ENCODE data around the gene GRAMD1A. TPM values are rescaled to one million over a fixed set of nuclear protein-coding genes. Genes with fewer than 3 reads are reported as not detected.

GRAMD1A gene
- total and polyA plus RNA-seq, 9 of the 15 experiments (the other 6 are each of a cell fraction or from before 2014, with no cell fraction given): 1.4 to 63.8 (median 38.5) TPM

DNA sequence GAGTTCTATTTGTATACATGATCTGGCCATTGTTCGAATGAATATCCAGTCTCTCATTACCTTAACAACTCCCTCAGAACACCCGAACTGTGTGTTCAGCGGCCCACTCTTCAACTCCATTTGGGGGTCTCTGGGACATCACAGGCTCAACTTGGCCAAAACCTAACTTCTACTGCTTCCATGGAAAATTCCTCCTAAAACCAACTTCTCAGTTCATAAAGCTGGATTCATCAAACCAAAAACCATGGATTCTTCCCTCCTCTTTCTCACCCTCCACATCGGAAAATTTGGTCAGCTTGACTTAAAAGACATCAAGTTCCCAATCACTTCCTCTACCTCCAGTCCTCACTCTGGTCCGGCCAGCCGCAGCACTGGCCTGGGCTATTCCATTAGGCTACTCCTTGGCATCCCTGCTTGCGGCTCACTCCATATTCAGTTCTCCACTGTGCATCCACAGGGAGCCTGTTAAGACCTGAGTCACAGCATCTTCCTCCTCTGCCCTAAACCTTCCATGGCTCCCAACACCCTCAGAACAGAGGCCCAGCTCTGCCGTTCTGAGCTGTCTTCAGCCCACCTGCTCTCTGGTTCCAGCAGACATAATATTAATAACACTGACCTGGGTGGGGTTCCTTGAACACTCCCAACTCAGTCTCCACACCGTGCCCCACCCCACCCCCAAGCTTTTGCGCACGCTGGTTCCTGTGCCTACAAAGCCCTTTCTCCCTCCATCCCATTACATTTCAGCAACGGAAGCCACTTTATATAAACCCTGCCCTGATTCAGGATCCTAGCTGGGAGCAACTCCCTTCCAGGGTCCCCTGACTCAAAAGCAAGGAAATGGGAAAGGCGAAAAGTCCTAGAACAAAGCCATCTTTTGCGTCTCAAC is 37.2 kb upstream of the GRAMD1A start (continued):
- TF ChIP-seq RREB1 (CRISPR knock-in tag; IDR thresholded peaks at IDR 0.05) (no peak), PHF8 (IDR thresholded peaks at IDR 0.05; ENCODE audit: borderline replicate concordance, low read length) (no peak), ZNF586 (CRISPR knock-in tag; conservative IDR thresholded peaks at IDR 0.05) (no peak), ZNF431 (CRISPR knock-in tag; IDR thresholded peaks at IDR 0.05) (no peak), ZNF318 (IDR thresholded peaks at IDR 0.05; ENCODE audit: borderline replicate concordance in 1 of 2, low read depth in 1 of 2) (no peak), PRDM10 (IDR thresholded peaks at IDR 0.05; ENCODE audit: partially characterized antibody) (no peak), ZNF785 (CRISPR knock-in tag; IDR thresholded peaks at IDR 0.05) (no peak)
